A673 (cell line): ENCODE measurements around the gene GIMAP5.

ENCODE experiments used
- EZH2 ChIP-seq: fragments of 200-600 bp; sonication (generic); IDR thresholded peaks from 2 replicates; pipeline ENCODE4 v1.6.1; 2017; ENCODE audit warnings: borderline replicate concordance, low read depth, mild to moderate bottlenecking, mixed read lengths, antibody characterized with exemption, low read length; ENCODE audit not compliant: poor library complexity, severe bottlenecking
- TF ChIP-seq, protein P1 (sequence below): fragments of 300-800, 200-600 bp; sonication (generic); conservative IDR thresholded peaks from 2 replicates; pipeline ENCODE4 v1.5.1; 2017; ENCODE audit warnings: low read depth, mild to moderate bottlenecking, antibody characterized with exemption, low read length, moderate library complexity, mixed read lengths

GRCh38 chr7:150695654-150696053, 41.6 kb upstream of the GIMAP5 start:
- TF ChIP-seq, protein P1, sequence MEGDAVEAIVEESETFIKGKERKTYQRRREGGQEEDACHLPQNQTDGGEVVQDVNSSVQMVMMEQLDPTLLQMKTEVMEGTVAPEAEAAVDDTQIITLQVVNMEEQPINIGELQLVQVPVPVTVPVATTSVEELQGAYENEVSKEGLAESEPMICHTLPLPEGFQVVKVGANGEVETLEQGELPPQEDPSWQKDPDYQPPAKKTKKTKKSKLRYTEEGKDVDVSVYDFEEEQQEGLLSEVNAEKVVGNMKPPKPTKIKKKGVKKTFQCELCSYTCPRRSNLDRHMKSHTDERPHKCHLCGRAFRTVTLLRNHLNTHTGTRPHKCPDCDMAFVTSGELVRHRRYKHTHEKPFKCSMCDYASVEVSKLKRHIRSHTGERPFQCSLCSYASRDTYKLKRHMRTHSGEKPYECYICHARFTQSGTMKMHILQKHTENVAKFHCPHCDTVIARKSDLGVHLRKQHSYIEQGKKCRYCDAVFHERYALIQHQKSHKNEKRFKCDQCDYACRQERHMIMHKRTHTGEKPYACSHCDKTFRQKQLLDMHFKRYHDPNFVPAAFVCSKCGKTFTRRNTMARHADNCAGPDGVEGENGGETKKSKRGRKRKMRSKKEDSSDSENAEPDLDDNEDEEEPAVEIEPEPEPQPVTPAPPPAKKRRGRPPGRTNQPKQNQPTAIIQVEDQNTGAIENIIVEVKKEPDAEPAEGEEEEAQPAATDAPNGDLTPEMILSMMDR, result no peak
- no peak for TF ChIP-seq EZH2
